Measurements from ENCODE around the gene SOHLH1.

GRCh38 chr9:135659252-135659651, 40.0 kb downstream of the SOHLH1 start:
- TF ChIP-seq CTCF (IDR thresholded peaks at IDR 0.05; ENCODE audit: low read length), result no peak
- no peak for TF ChIP-seq EZH2 (optimal IDR thresholded peaks at IDR 0.05; ENCODE audit: low read depth, low read length)
